ENCODE results near the gene KIAA0753.

Gene KIAA0753

GRCh38 chr17:6641247-6641863 is 844 bp upstream of the KIAA0753 start:
- no peak for DNase-seq (ENCODE audit: low read depth)

- no peak for DNase-seq (ENCODE audit: low read depth)
These were observed 650 bp downstream of the KIAA0753 start for GRCh38 chr17:6639586-6640535.

GRCh38 chr17:6639014-6639585 is 1.4 kb downstream of the KIAA0753 start:
- no peak for DNase-seq (ENCODE audit: low read depth)

GRCh38 chr17:6638046-6638908 is 2.2 kb downstream of the KIAA0753 start:
- DNase-seq (ENCODE audit: low read depth), result no peak

- DNase-seq (ENCODE audit: low read depth), result no peak
These were observed 3.1 kb downstream of the KIAA0753 start for GRCh38 chr17:6637458-6637840.

- DNase-seq (ENCODE audit: low read depth), result no peak
These were observed 3.7 kb downstream of the KIAA0753 start for GRCh38 chr17:6636616-6637457.

GRCh38 chr17:6636105-6636504 is 4.4 kb downstream of the KIAA0753 start:
- DNase-seq (ENCODE audit: low read depth), result no peak

- no peak for DNase-seq (ENCODE audit: low read depth)
These were observed 7.2 kb downstream of the KIAA0753 start for GRCh38 chr17:6633263-6633662.

- no peak for DNase-seq (ENCODE audit: low read depth)
These were observed 8.0 kb downstream of the KIAA0753 start for GRCh38 chr17:6632530-6632929.

- no peak for DNase-seq (ENCODE audit: low read depth)
These were observed 10.1 kb downstream of the KIAA0753 start for GRCh38 chr17:6630390-6630789.

GRCh38 chr17:6627019-6627418 is 13.5 kb downstream of the KIAA0753 start:
- no peak for DNase-seq (ENCODE audit: low read depth)

- DNase-seq (ENCODE audit: low read depth), result no peak
These were observed 13.9 kb downstream of the KIAA0753 start for GRCh38 chr17:6626616-6627015.

GRCh38 chr17:6623941-6624340 is 16.6 kb downstream of the KIAA0753 start:
- no peak for DNase-seq (ENCODE audit: low read depth)

- no peak for DNase-seq (ENCODE audit: low read depth)
These were observed 29.3 kb downstream of the KIAA0753 start for GRCh38 chr17:6611231-6611630.

- no peak for DNase-seq (ENCODE audit: low read depth)
These were observed 30.5 kb downstream of the KIAA0753 start for GRCh38 chr17:6610011-6610410.

- no peak for DNase-seq (ENCODE audit: low read depth)
These were observed 32.2 kb downstream of the KIAA0753 start for GRCh38 chr17:6608321-6608720.

GRCh38 chr17:6605142-6605541 is 35.4 kb downstream of the KIAA0753 start:
- DNase-seq (ENCODE audit: low read depth), result no peak

- DNase-seq (ENCODE audit: low read depth), result no peak
These were observed 36.7 kb downstream of the KIAA0753 start for GRCh38 chr17:6603744-6604325.

- DNase-seq (ENCODE audit: low read depth), result no peak
These were observed 38.4 kb downstream of the KIAA0753 start for GRCh38 chr17:6602141-6602540.

- no peak for DNase-seq (ENCODE audit: low read depth)
These were observed 41.1 kb downstream of the KIAA0753 start for GRCh38 chr17:6599364-6599763.

- DNase-seq (ENCODE audit: low read depth), result no peak
These were observed 42.8 kb downstream of the KIAA0753 start for GRCh38 chr17:6597727-6598126.

Measured in GM04504 (cell line).